GM12878 (cell line): Measurements from ENCODE around the gene PTPRU.

Experiments used
- RB1 ChIP-seq: fragments of 450-650 bp; formaldehyde crosslinking; IDR thresholded peaks from 2 replicates; pipeline ENCODE4 v1.6.1; 2017; ENCODE audit warnings: mild to moderate bottlenecking, borderline replicate concordance
- TF ChIP-seq, protein P1 (sequence below), 3 experiments: IDR thresholded peaks in 2 of 3; conservative IDR thresholded peaks in 1 of 3; 2 replicates each; pipeline ENCODE4 v1.5.1; 2011; ENCODE audit warnings: low read depth in 3 of 3, low read length in 3 of 3, mild to moderate bottlenecking in 3 of 3, control low read depth in 2 of 3, moderate library complexity in 2 of 3, inconsistent platforms in 1 of 3, mixed read lengths in 1 of 3; ENCODE audit not compliant: control insufficient read depth in 2 of 3, insufficient read depth in 1 of 3; ENCODE audit errors: extremely low read depth in 1 of 3

DNA sequence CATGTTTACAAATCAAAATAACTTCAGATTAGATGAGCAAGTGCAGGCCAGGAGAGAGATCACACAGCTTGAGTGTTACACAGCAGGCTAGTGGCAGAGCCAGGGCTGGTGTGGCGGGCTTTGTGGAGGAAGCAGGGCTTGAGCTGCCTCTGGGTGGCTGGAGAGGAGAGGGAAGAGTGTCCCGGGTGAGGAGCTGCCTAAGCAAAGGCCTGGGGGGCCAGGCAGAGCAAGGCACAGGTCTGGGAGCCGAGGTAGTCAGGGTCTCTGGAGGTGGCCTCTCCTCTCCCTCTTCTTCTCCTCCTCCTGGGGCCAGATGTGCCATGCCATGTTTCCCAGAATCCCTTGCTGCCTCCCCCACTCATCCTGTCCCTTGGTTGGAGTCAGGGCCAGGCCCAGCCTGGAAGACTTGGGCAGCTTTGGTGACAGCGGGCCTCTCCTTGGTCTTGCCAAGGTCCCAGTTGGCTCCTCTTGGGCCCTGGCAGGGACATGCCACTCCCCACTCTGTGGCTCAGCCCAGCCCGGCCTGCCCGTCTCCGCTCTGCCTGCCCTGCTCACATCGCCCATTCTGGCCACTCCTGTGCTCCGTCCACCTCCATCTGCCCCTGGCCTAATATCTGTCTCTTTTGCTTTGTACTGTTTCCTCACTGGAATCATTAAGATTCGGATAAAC, 70.3 kb downstream of the PTPRU start:
- TF ChIP-seq, protein P1, sequence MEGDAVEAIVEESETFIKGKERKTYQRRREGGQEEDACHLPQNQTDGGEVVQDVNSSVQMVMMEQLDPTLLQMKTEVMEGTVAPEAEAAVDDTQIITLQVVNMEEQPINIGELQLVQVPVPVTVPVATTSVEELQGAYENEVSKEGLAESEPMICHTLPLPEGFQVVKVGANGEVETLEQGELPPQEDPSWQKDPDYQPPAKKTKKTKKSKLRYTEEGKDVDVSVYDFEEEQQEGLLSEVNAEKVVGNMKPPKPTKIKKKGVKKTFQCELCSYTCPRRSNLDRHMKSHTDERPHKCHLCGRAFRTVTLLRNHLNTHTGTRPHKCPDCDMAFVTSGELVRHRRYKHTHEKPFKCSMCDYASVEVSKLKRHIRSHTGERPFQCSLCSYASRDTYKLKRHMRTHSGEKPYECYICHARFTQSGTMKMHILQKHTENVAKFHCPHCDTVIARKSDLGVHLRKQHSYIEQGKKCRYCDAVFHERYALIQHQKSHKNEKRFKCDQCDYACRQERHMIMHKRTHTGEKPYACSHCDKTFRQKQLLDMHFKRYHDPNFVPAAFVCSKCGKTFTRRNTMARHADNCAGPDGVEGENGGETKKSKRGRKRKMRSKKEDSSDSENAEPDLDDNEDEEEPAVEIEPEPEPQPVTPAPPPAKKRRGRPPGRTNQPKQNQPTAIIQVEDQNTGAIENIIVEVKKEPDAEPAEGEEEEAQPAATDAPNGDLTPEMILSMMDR (IDR thresholded peaks at IDR 0.05 in 2 of 3, conservative IDR thresholded peaks at IDR 0.05 in 1 of 3; ENCODE audit: control insufficient read depth in 2 of 3, extremely low read depth in 1 of 3, insufficient read depth in 1 of 3, low read depth in 3 of 3, low read length in 3 of 3): no peak
- no peak for TF ChIP-seq RB1
